Astrocyte of the spinal cord (primary cell): ENCODE results near the gene KATNB1.
"Not testable (repeated sequence)": the region's sequence is repeated elsewhere in the genome, so short reads cannot be mapped to it uniquely, and the experiment has no call there.

Experiments used
- DNase-seq: peaks from one replicate; pipeline ENCODE4 v3.0.0; 2011; ENCODE audit warnings: low read depth, low spot score
- H3K4me3 ChIP-seq: 2 replicates; pipeline ENCODE4 v1.5.1; 2011; ENCODE audit warnings: low read depth, mild to moderate bottlenecking, low read length, moderate library complexity
- CTCF ChIP-seq: IDR thresholded peaks from 2 replicates; pipeline ENCODE4 v1.5.1; 2012; ENCODE audit warnings: low read depth, mild to moderate bottlenecking, low read length, inconsistent platforms
- in situ Hi-C: cut with HindIII; loops from 2 replicates; pipeline ENCODE4 v1.10.0; 2017; ENCODE audit warnings: low sequenced_read_pairs

KATNB1 gene

GRCh38 chr16:57775661-57776469, 40.3 kb downstream of the KATNB1 start:
- no peak overlapping the region for H3K4me3 ChIP-seq
- DNase-seq, result peak; percentile 27
- peak; percentile 45 for TF ChIP-seq CTCF
- in situ Hi-C loops, result no loop called here

GRCh38 chr16:57778658-57779057, 43.1 kb downstream of the KATNB1 start:
- no peak for DNase-seq
- H3K4me3 ChIP-seq, result no peak overlapping the region
- TF ChIP-seq CTCF, result no peak
- in situ Hi-C loops, result no loop called here

- H3K4me3 ChIP-seq, DNase-seq, in situ Hi-C loops: not testable (repeated sequence)
Measured at GRCh38 chr16:57779836-57780235, 44.3 kb downstream of the KATNB1 start.

GRCh38 chr16:57781349-57781740, 45.8 kb downstream of the KATNB1 start:
- no peak overlapping the region for H3K4me3 ChIP-seq
- in situ Hi-C loops, result no loop called here
- DNase-seq, result no peak
- no peak for TF ChIP-seq CTCF

GRCh38 chr16:57781741-57782606, 46.4 kb downstream of the KATNB1 start:
- peak; percentile 74 for DNase-seq
- H3K4me3 ChIP-seq, result no peak overlapping the region
- TF ChIP-seq CTCF, result no peak
- in situ Hi-C loops, result no loop called here

- DNase-seq, in situ Hi-C loops, H3K4me3 ChIP-seq: not testable (repeated sequence)
Measured at GRCh38 chr16:57782607-57783055, 47.1 kb downstream of the KATNB1 start.

GRCh38 chr16:57783116-57783515, 47.5 kb downstream of the KATNB1 start:
- DNase-seq, result no peak
- in situ Hi-C loops, result no loop called here
- no peak for TF ChIP-seq CTCF
- no peak overlapping the region for H3K4me3 ChIP-seq
